Hepatocyte (in vitro differentiated cells): ENCODE data around the gene SORCS2. TPM values are rescaled to one million over a fixed set of nuclear protein-coding genes. Genes with fewer than 3 reads are reported as not detected.

Experiments
- DNase-seq: peaks from one replicate; pipeline ENCODE4 v3.0.0-alpha.2; 2016; ENCODE audit warnings: low spot score
- H2AFZ ChIP-seq: fragments of 200-600 bp; sonication (generic); 2 replicates; pipeline ENCODE4 v1.6.0; 2016; ENCODE audit warnings: antibody characterized with exemption, mild to moderate bottlenecking
- H3K27ac ChIP-seq: fragments of 200-600 bp; sonication (generic); 2 replicates; pipeline ENCODE4 v1.5.1; 2016; ENCODE audit warnings: mild to moderate bottlenecking
- H3K27me3 ChIP-seq: fragments of 200-600 bp; sonication (generic); 2 replicates; pipeline ENCODE4 v1.6.1; 2016
- H3K36me3 ChIP-seq: fragments of 200-600 bp; sonication (generic); replicated peaks from 2 replicates; pipeline ENCODE4 v1.5.1; 2016; ENCODE audit warnings: low read depth; ENCODE audit not compliant: insufficient read depth
- H3K4me1 ChIP-seq: fragments of 200-600 bp; sonication (generic); 2 replicates; pipeline ENCODE4 v1.5.1; 2016; ENCODE audit warnings: mild to moderate bottlenecking, moderate library complexity; ENCODE audit not compliant: insufficient read depth
- H3K4me2 ChIP-seq: fragments of 200-600 bp; sonication (generic); 2 replicates; pipeline ENCODE4 v1.6.0; 2016
- H3K4me3 ChIP-seq: fragments of 200-600 bp; sonication (generic); 2 replicates; pipeline ENCODE4 v1.5.1; 2016; ENCODE audit warnings: mild to moderate bottlenecking
- H3K79me2 ChIP-seq: fragments of 200-600 bp; sonication (generic); 2 replicates; pipeline ENCODE4 v1.6.0; 2017; ENCODE audit warnings: mild to moderate bottlenecking
- H3K9me2 ChIP-seq: fragments of 200-600 bp; sonication (generic); replicated peaks from 2 replicates; pipeline ENCODE4 v1.6.0; 2017; ENCODE audit warnings: mild to moderate bottlenecking; ENCODE audit not compliant: insufficient read depth
- H3K9me3 ChIP-seq: fragments of 200-600 bp; sonication (generic); 2 replicates; pipeline ENCODE4 v1.5.1; 2016; ENCODE audit warnings: low read depth, mild to moderate bottlenecking
- H4K20me1 ChIP-seq: fragments of 200-600 bp; sonication (generic); 2 replicates; pipeline ENCODE4 v1.6.0; 2016; ENCODE audit warnings: mild to moderate bottlenecking; ENCODE audit not compliant: insufficient read depth, poor library complexity, severe bottlenecking
- CTCF ChIP-seq: fragments of 200-600 bp; sonication (generic); IDR thresholded peaks from 2 replicates; pipeline ENCODE4 v1.5.1; 2016; ENCODE audit warnings: antibody characterized with exemption, mild to moderate bottlenecking; ENCODE audit not compliant: poor library complexity
- EZH2 ChIP-seq: fragments of 200-600 bp; sonication (generic); IDR thresholded peaks from 2 replicates; pipeline ENCODE4 v1.6.1; 2016; ENCODE audit warnings: antibody characterized with exemption, mild to moderate bottlenecking, borderline replicate concordance
- EZH2phosphoT487 ChIP-seq: fragments of 200-600 bp; sonication (generic); IDR thresholded peaks from one replicate; pipeline ENCODE4 v1.6.1; 2018; ENCODE audit warnings: antibody characterized with exemption, mild to moderate bottlenecking, low read depth, moderate library complexity; ENCODE audit not compliant: unreplicated experiment, severe bottlenecking
- WGBS: methylation state at CpG from one replicate; pipeline ENCODE4 v1.1.6; 2016; ENCODE audit warnings: low lambda C conversion rate; ENCODE audit errors: missing lambda C conversion rate; 5-methylcytosine and 5-hydroxymethylcytosine counted together
- polyA plus RNA-seq: library from polyadenylated mRNA; unstranded; fragments of >200 nt; fragmentation: Nextera tagmentation; extraction: Ambion mirVana; gene quantifications from 2 replicates; pipeline ENCODE4 v1.2.1, GENCODE V29; 2016
- total RNA-seq: library from RNA; depleted of rRNA; stranded (reverse); fragments of >200 nt; gene quantifications from 2 replicates; pipeline ENCODE4 v1.2.3, GENCODE V29; 2014

SORCS2 gene
- total and polyA plus RNA-seq, 2 experiments from 2014 or later, result 1.6 to 4.8 TPM

- WGBS, result 39% methylated on average over 12 of the region's 12 CpGs
- DNase-seq, result no peak
- Histone ChIP-seq H3K9me3 (no peaks in the 10 kb centered on the region), H3K27me3 (no peaks in the 10 kb centered on the region), H3K4me1 (peaks cover 7% of the 10 kb centered on the region), H2AFZ (no peak overlapping the region), H3K79me2 (no peaks in the 10 kb centered on the region), H3K9me2 (no peaks in the 10 kb centered on the region), H3K4me2 (no peak overlapping the region), H3K36me3 (no peaks in the 10 kb centered on the region), H3K4me3 (no peak overlapping the region), H3K27ac (no peak overlapping the region), H4K20me1 (no peaks in the 10 kb centered on the region)
- TF ChIP-seq EZH2 (no peak), EZH2phosphoT487 (no peak)
These were observed 222.6 kb downstream of the SORCS2 start for GRCh38 chr4:7414736-7415510.

- TF ChIP-seq CTCF (no peak), EZH2 (no peak), EZH2phosphoT487 (no peak)
- Histone ChIP-seq H2AFZ (no peak overlapping the region), H3K4me3 (no peak overlapping the region), H3K4me1 (peaks cover 7% of the 10 kb centered on the region), H3K4me2 (no peak overlapping the region), H3K9me3 (no peaks in the 10 kb centered on the region), H3K9me2 (no peaks in the 10 kb centered on the region), H3K36me3 (no peaks in the 10 kb centered on the region), H3K27me3 (no peaks in the 10 kb centered on the region), H4K20me1 (no peaks in the 10 kb centered on the region), H3K79me2 (no peaks in the 10 kb centered on the region), H3K27ac (no peak overlapping the region)
- WGBS, result 70% methylated on average over 16 of the region's 16 CpGs
- DNase-seq, result no peak
These were observed 223.8 kb downstream of the SORCS2 start for GRCh38 chr4:7415927-7416686.

GRCh38 chr4:7416745-7417432 lies 224.6 kb downstream of the SORCS2 start:
- no peak for DNase-seq
- Histone ChIP-seq H3K79me2 (no peaks in the 10 kb centered on the region), H3K9me3 (no peaks in the 10 kb centered on the region), H3K27ac (no peak overlapping the region), H2AFZ (no peak overlapping the region), H3K36me3 (no peaks in the 10 kb centered on the region), H3K4me2 (no peak overlapping the region), H3K9me2 (no peaks in the 10 kb centered on the region), H4K20me1 (no peaks in the 10 kb centered on the region), H3K27me3 (no peaks in the 10 kb centered on the region), H3K4me3 (no peak overlapping the region), H3K4me1 (peaks cover 7% of the 10 kb centered on the region)
- no peak for TF ChIP-seq EZH2
- no peak for TF ChIP-seq EZH2phosphoT487
- TF ChIP-seq CTCF, result no peak
- WGBS, result 89% methylated on average over 14 of the region's 14 CpGs
